ENCODE data around the gene NAB2.

The NAB2 gene

DNA sequence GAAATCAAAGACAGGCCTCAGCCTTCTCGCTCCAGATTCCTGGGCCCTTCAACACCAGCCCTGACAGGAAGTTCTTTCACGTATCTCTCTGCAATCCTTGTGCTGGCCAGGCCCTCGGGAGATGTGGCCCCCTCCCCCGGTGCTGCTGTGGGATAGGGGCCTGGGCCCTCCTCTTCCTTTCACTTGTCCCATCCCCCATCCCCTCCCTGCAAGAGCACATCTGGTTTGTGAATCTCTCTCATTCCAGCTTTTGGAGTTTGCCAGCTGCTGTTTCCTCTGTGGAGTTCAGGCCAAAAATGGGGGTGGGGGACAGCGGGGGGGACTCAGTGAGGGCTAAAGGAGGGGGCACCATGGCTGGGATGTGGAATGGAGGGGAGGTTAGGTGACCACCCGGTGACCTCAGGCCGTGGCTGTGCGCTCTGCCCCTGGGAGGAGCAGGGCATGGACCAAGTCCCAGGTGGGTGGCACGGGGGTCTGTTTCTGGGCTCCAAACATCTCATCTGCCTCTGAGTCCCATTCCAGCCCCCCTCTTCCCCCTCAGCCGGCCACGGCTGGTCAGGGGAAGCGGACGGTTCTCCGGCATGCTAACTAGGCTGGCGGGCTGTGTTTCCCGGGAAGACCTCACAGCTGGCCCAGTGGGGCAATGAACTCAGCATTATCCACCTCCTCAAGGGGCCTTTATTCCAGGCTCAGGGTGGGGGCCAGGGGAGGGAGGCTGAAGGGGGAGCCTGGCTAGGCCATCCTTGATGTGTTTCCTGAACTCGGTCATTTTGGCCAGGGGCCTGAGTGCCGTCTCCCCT is 46.8 kb downstream of the NAB2 start:
- DNase-seq, result no peak

DNA sequence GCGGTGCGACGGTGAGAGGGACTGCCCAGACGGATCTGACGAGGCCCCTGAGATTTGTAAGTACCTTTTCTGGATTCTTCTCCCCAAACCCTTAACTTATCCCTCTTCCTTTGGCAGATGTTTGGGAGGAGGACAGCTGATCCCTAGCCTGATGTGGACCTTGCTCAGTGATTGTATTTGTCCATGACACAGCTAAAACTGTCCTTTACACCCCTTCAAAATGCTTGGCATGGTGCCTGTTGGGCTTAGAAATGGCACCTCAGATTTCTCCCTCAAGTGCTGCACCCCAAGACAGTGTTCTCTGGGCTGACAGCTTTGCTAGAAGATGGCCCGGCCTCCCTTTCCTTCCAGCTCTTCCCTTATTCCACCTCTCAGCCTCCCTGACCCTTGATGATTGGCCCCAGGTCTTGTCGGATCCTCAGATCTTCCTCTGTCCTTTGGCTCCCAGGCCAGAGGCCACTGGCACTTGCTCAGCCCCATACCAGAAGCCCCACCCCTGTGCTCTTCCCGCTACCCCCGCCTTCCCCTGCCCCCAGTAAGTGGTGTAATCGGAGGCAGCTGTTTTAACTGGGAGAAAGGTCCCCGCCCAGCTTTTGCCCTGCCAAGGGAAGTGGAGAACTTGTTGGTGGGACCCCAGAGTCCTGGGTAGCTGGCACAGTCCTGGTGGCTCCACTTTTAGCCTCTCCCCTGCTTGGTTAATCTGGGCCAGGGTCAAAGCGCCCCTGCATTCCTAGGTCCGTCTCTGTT is 49.8 kb downstream of the NAB2 start:
- no peak for DNase-seq

DNA sequence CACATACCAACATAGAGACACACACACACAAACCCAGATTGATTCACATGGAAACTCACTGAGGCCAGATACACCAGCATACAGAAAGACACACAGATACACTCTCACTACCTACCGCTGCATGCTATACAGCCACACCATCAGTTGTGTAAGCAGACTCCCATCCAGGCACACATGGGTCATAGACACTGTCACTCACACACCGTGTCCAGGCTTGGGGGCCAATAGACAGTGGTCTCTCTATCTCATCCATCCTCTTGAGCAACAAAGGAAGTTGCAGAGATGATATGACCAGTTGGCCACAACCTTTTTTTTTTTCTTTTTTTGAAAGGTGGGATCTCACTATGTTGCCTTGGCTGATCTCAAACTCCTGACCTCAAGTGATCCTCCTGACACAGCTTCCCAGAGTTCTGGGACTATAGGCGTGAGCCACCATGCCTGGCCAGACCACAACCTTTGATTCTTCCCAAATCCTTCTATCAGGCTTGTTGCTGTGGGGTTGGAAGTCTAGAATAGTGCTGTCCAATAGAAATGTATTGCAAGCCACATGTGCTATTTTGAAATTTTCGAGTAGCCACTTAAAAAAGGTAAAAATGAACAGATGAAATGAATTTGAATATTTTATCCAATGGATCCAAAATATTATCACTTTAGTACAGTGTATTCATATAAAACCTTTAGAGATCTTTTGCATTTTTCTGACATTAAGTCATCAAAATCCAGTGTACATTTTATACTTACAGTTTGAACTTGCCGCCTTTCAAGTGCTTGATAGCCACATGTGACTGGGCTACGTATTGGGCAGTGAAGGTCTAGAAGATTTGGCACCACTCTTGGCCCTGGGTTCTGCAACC is 51.1 kb downstream of the NAB2 start:
- no peak for DNase-seq

DNA sequence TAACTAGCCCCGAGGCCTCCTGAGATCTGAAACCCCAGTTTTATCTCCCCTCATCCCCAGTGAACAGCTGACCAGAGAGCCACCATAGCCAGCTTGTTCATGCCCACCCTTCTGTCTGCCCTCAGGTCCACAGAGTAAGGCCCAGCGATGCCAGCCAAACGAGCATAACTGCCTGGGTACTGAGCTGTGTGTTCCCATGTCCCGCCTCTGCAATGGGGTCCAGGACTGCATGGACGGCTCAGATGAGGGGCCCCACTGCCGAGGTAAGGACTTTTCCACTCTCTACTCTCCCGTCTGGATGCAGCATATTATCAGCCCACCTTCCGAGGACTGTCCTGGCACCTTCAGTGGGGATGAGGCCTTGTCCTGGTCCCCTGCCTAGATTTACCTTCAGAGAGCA is 52.3 kb downstream of the NAB2 start:
- DNase-seq, result no peak

DNA sequence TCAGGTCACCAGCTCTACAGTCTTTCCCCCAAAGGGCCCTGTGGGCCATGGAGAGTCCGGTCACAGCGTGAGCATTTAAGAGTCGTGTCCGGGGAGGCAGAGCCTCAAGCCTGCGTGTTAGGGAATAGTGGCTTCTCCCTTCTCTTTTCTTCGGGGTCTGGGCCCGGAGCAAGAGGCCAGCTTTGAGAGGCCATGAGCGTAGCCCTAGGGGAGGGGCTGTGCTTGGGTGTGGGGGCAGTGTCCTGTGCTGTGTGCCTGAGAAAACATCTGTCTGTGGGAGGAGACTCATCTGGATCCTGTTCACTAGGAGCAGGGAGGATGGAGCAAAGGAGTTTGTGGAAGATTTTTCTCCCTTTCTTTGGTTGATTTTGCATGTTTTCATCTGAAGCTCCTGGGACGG is 53.2 kb downstream of the NAB2 start:
- DNase-seq, result no peak

DNA sequence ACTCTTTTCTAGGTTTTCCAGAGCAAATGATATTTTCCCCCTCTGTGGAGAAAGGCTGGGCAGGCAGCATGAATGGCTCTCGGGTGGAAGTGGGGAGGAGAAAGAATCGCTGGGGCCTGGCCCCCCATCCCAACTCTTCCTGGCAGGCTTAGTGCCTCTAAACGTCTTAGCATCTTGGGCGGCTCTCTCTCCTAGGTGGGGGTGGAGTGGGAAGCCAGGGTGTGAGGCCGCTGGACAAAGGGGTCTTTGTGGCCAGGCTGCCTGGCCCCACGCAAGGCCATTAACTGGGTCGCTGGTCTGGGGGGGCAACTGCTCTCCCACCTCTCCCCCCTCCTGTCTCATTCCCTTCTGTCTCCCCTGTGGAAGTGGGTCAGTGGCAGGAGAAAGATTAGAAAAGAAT is 53.8 kb downstream of the NAB2 start:
- no peak for DNase-seq

DNA sequence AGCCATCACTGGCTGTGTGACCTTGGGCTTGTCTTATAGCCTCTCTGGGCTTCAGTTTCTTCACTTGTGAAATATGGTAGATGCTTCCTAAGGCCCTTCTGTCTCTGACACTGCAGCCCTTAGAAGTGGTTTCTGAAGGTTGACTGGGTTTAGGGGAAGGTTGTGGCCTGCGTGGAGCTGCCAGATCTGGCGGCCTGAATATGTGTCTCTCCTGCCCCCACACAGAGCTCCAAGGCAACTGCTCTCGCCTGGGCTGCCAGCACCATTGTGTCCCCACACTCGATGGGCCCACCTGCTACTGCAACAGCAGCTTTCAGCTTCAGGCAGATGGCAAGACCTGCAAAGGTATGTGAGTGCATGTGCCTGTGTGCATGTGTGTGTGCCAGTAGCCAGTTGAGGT is 54.5 kb downstream of the NAB2 start:
- no peak for DNase-seq

All from T-helper 1 cell (primary cell).